Left colon (tissue), 2 donors: ENCODE measurements around the gene SERTAD2. TPM values are rescaled to one million over a fixed set of nuclear protein-coding genes. Genes with fewer than 3 reads are reported as not detected.

Experiments
- ATAC-seq: fragments of 200-7000 bp; cut with Tn5 transposase; one replicate; pipeline ENCODE4 v1.9.1; 2020; ENCODE audit warnings: mild to moderate bottlenecking, moderate library complexity
- DNase-seq, 2 donors: peaks; one replicate each; pipeline ENCODE4 v3.0.0-alpha.2; 2020
- intact Hi-C, 2 donors: fragments of 100-400 bp; cut with DNase I in 1 of 2; cut with micrococcal nuclease in 1 of 2; formaldehyde crosslinking; loops; one replicate each; pipeline versions ENCODE4 v1.11.2 to v1.14.0; 2022; cut with DNase I, micrococcal nuclease
- long read RNA-seq: library from polyadenylated mRNA; unstranded; transcript quantifications from one replicate; pipeline ENCODE4 v2.0.0, GENCODE V29; 2021
- total RNA-seq, 2 donors: library from RNA; stranded (reverse); fragmentation: NEBNext Ultra II Directional; extraction: Animal tissue kit (Norgen Biotek cat#: 25700); gene quantifications; one replicate each; pipeline ENCODE4 v1.2.1, GENCODE V29; 2021
- donor health status: DM: no; HTN: no; CAD: no.
- donor health status: DM: yes; HTN: yes; CAD: no.

Gene SERTAD2
- 10 to 100 TPM; 16.0 to 20.5 TPM for total RNA-seq
- long read RNA-seq, partial matches to known transcripts, result 0 of 3 reads
- long read RNA-seq, other reads (novel, unspliced or antisense), result 3 of 3 reads

- peak; percentile 89 to 92 for DNase-seq
- ATAC-seq, result peak; percentile 77
- intact Hi-C loops, result loop anchor here in 1 of 2 donors (5.0 to 10.0 kb wide), 2 partner anchors 81 to 209 kb away; no protein-coding TSS in a partner anchor
Observed at GRCh38 chr2:64653109-64654062, at the start of gene SERTAD2. SERTAD2 (minus strand) TSS chr2:64653913; CDS start chr2:64636871, 17,042 bp downstream.

- intact Hi-C loops, result no loop called here
- DNase-seq, result no peak
- no peak for ATAC-seq
Observed at GRCh38 chr2:64700133-64700809, 46.6 kb upstream of the SERTAD2 start.

GRCh38 chr2:64699712-64700111, 46.0 kb upstream of the SERTAD2 start:
- no peak for ATAC-seq
- intact Hi-C loops, result no loop called here
- no peak for DNase-seq

GRCh38 chr2:64698668-64699444, 45.1 kb upstream of the SERTAD2 start:
- DNase-seq, result no peak
- intact Hi-C loops, result no loop called here
- ATAC-seq, result no peak

- DNase-seq, result no peak
- ATAC-seq, result no peak
- intact Hi-C loops, result no loop called here
Observed at GRCh38 chr2:64698177-64698643, 44.5 kb upstream of the SERTAD2 start.

GRCh38 chr2:64697297-64698176, 43.8 kb upstream of the SERTAD2 start:
- ATAC-seq, result no peak
- intact Hi-C loops, result no loop called here
- no peak for DNase-seq

GRCh38 chr2:64696636-64697035, 42.9 kb upstream of the SERTAD2 start:
- intact Hi-C loops, result no loop called here
- ATAC-seq (no peak), DNase-seq (no peak)

- intact Hi-C loops, result no loop called here
- DNase-seq, result no peak
- no peak for ATAC-seq
Observed at GRCh38 chr2:64695721-64696261, 42.1 kb upstream of the SERTAD2 start.

- intact Hi-C loops, result no loop called here
- DNase-seq, result no peak
- no peak for ATAC-seq
Observed at GRCh38 chr2:64692401-64692800, 38.7 kb upstream of the SERTAD2 start.

GRCh38 chr2:64688909-64689308, 35.2 kb upstream of the SERTAD2 start:
- ATAC-seq (no peak), DNase-seq (no peak)
- intact Hi-C loops, result no loop called here

GRCh38 chr2:64686283-64686956, 32.7 kb upstream of the SERTAD2 start:
- DNase-seq (no peak), ATAC-seq (peak; percentile 43)
- intact Hi-C loops, result no loop called here

- ATAC-seq (peak; percentile 39), DNase-seq (no peak)
- intact Hi-C loops, result no loop called here
Observed at GRCh38 chr2:64685430-64685829, 31.7 kb upstream of the SERTAD2 start.

- DNase-seq (no peak), ATAC-seq (no peak)
- intact Hi-C loops, result no loop called here
Observed at GRCh38 chr2:64683771-64684510, 30.2 kb upstream of the SERTAD2 start.

- DNase-seq (no peak), ATAC-seq (peak; percentile 56)
- intact Hi-C loops, result no loop called here
Observed at GRCh38 chr2:64681479-64681967, 27.8 kb upstream of the SERTAD2 start.

GRCh38 chr2:64679673-64680425, 26.1 kb upstream of the SERTAD2 start:
- ATAC-seq, result no peak
- DNase-seq, result no peak
- intact Hi-C loops, result no loop called here
